OCI-LY7 (cell line): Measurements from ENCODE around the gene POGK. TPM values are rescaled to one million over a fixed set of nuclear protein-coding genes. Genes with fewer than 3 reads are reported as not detected.

Experiments
- BruUV-seq: library from RNA; stranded (reverse); fragments of 400-500 nt; replicated peaks from 2 replicates; lab custom pipeline; 2021; lab: Mats Ljungman, UMichigan
- CTCF ChIA-PET: fragments of 300-600 bp; sonication (Branson Sonifier 250); formaldehyde crosslinking; loops from one replicate; lab custom pipeline; 2022; ENCODE audit warnings: antibody characterized with exemption; ENCODE audit not compliant: unreplicated experiment; lab: Charles Lee
- POLR2A ChIA-PET: fragments of 300-600 bp; sonication (Branson Sonifier 250); formaldehyde crosslinking; loops from one replicate; lab custom pipeline; 2022; ENCODE audit warnings: antibody characterized with exemption; lab: Charles Lee
- DNase-seq: peaks from one replicate; pipeline ENCODE4 v3.0.0-alpha.2; 2015; ENCODE audit warnings: low spot score
- H2AFZ ChIP-seq: fragments of 200-600 bp; sonication (generic), shearing (Covaris generic); 2 replicates; pipeline ENCODE4 v1.6.1; 2014; ENCODE audit warnings: mild to moderate bottlenecking, antibody characterized with exemption, low read length, moderate library complexity
- H3K27ac ChIP-seq: fragments of 200-600 bp; sonication (generic); 2 replicates; pipeline ENCODE4 v1.5.1; 2014; ENCODE audit warnings: mixed run types, low read depth, mild to moderate bottlenecking, moderate library complexity, low read length, inconsistent platforms; ENCODE audit not compliant: poor library complexity, severe bottlenecking
- H3K36me3 ChIP-seq: fragments of 200-600 bp; sonication (generic); 2 replicates; pipeline ENCODE4 v1.6.1; 2014; ENCODE audit warnings: mild to moderate bottlenecking, antibody characterized with exemption, low read length, moderate library complexity, mixed read lengths; ENCODE audit not compliant: insufficient read depth
- H3K4me1 ChIP-seq: fragments of 200-600 bp; sonication (generic); 2 replicates; pipeline ENCODE4 v1.5.1; 2014; ENCODE audit warnings: mild to moderate bottlenecking, low read length; ENCODE audit not compliant: insufficient read depth, poor library complexity, severe bottlenecking
- H3K4me2 ChIP-seq: fragments of 200-600 bp; sonication (generic); 2 replicates; pipeline ENCODE4 v1.6.1; 2014; ENCODE audit warnings: mild to moderate bottlenecking, low read length
- H3K4me3 ChIP-seq: fragments of 200-600 bp; sonication (generic); 2 replicates; pipeline ENCODE4 v1.5.1; 2014; ENCODE audit warnings: mild to moderate bottlenecking, low read depth, low read length; ENCODE audit not compliant: poor library complexity, severe bottlenecking
- H3K79me2 ChIP-seq: fragments of 200-600 bp; sonication (generic); 2 replicates; pipeline ENCODE4 v1.6.1; 2016; ENCODE audit warnings: low read depth, mild to moderate bottlenecking, low read length, moderate library complexity, mixed read lengths; ENCODE audit not compliant: insufficient read depth
- H3K9me2 ChIP-seq: fragments of 200-600 bp; sonication (generic); 2 replicates; pipeline ENCODE4 v1.6.1; 2016; ENCODE audit warnings: mild to moderate bottlenecking, low read length, mixed read lengths; ENCODE audit not compliant: insufficient read depth
- H3K9me3 ChIP-seq: fragments of 200-600 bp; sonication (generic); 2 replicates; pipeline ENCODE4 v1.6.1; 2014; ENCODE audit warnings: mild to moderate bottlenecking, mixed run types, low read length, mixed read lengths
- H4K20me1 ChIP-seq: fragments of 200-600 bp; sonication (generic); 2 replicates; pipeline ENCODE4 v1.6.1; 2014; ENCODE audit warnings: mild to moderate bottlenecking, antibody characterized with exemption, low read length, moderate library complexity, mixed read lengths; ENCODE audit not compliant: insufficient read depth
- CTCF ChIP-seq: fragments of 200-600 bp; sonication (generic); conservative IDR thresholded peaks from 2 replicates; pipeline ENCODE4 v1.5.1; 2014; ENCODE audit warnings: mild to moderate bottlenecking, antibody characterized with exemption, low read length, moderate library complexity, mixed read lengths
- EZH2phosphoT487 ChIP-seq: fragments of 200-600 bp; sonication (generic); IDR thresholded peaks from 2 replicates; pipeline ENCODE4 v1.6.1; 2018; ENCODE audit warnings: low read depth, borderline replicate concordance, mild to moderate bottlenecking, mixed run types, antibody characterized with exemption, low read length, moderate library complexity, mixed read lengths
- intact Hi-C: fragments of 100-400 bp; cut with micrococcal nuclease; formaldehyde crosslinking; loops from one replicate; pipeline ENCODE4 v1.10.0; 2022; ENCODE audit not compliant: unreplicated experiment
- total RNA-seq, 2 experiments: library from RNA; depleted of rRNA in 1 of 2; stranded (reverse); fragments of >200 nt in 1 of 2; shearing (Covaris generic) in 1 of 2; gene quantifications; 2 replicates each; pipeline ENCODE4 v1.2.3, GENCODE V29; 2014 to 2022

POGK gene
- total RNA-seq, 2 experiments from 2014 or later = 27.2 to 41.9 TPM

DNA sequence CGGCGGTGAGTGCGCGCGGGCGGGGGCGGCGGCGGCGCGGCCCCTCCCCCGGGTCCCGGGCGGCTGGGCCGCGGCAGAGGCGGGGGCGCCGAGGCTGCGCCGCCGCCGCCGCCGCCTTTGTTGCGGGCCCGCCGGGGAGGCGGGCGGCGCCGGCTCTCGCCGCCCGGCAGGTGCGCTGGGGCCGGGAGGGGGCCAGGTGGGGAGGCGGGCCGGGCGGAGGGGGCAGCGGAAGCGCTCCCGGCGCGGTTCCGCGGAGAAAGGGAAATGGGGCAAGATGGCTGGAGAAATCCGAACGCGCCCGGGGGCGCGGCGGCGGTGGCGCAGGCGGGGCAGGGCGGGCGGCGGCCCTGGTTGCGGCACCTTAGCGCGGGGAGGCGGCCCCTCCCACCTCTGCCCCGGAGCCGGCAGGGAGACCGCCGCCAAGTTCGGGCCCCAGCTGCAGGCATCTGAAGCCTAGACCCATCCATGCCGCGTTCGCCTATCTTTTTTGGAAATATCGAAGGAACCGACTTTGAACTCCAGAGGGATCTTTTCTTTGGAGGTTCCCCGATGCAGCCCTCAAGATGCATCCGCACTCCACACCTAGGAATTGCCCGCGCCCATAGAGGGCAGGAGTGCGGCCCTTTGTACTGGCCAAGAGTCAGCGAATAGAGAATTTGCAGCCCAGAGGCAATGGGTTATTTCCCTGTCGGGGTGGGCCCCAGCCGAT, 479 bp downstream of the POGK start:
- Histone ChIP-seq H2AFZ (peak overlapping the region; percentile 78), H3K4me1 (peaks cover 25% of the 10 kb centered on the region), H3K27ac (peak overlapping the region; percentile 62), H3K4me2 (peak overlapping the region; percentile 94), H4K20me1 (no peaks in the 10 kb centered on the region; the same call in 1 of the 2 replicates), H3K9me2 (no peaks in the 10 kb centered on the region), H3K4me3 (peak overlapping the region; percentile 98), H3K9me3 (no peaks in the 10 kb centered on the region), H3K79me2 (peaks cover 19% of the 10 kb centered on the region; the same call in 1 of the 2 replicates), H3K36me3 (peaks cover 41% of the 10 kb centered on the region)
- ChIA-PET CTCF (no interaction called here), POLR2A (interaction anchor here (0.7 to 1.4 kb wide), 5 partner anchors 11 to 381 kb away, joined by 3 to 8 read pairs (median 4); partner anchors contain the start of genes POU2F1 and TADA1)
- peak; percentile 64 for DNase-seq
- TF ChIP-seq CTCF = peak; percentile 50; the same call in 1 of the 2 replicates
- no peak for TF ChIP-seq EZH2phosphoT487
- intact Hi-C loops = loop anchor here (1.0 kb wide), 1 partner anchor 37 kb away; the partner anchor contains the start of gene TADA1
- no TSS peak for BruUV-seq

DNA sequence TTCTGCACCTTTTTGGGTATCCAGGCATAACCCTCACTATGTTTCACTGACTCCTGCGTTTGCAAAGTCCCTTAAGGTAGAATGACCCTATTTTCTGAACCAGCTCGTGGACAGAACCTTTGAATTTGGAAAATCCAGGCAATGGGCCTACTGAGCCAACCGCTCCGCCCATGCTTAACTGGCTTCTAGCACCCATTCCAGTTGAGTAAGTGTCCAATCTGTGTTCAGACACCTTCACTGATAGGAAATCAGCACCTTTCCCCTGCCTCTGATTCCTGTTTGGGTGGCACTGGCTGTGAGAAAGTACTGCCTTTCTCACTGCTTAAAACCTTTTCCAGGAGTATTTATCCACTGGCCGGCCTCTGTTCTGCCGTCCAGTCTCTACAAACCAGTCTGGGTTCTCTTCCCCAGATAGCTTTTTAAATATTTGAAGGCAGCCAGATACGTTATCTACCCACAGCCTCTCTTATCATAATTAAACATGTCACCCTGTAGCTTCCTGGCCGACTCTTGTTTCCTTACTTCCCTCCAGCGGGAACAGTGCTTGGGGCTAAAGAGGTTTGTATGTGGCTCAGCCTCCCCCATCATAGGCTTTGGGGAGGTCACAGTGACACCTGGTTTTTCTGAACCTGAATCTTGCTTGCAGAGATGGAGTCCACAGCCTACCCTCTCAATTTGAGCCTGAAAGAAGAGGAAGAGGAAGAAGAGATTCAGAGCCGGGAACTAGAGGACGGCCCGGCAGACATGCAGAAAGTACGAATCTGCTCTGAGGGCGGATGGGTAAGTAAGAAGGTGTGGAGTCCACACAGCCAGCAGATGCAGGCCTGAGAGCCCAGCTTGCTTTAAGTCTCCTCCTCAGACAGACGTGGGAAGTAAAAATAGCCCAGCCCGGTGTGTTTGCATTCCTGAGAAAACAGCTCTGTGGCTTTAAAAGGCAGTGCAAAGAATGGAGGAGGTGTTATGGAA, 1.3 kb downstream of the POGK start:
- Histone ChIP-seq H3K27ac (peak overlapping the region; percentile 62), H3K4me3 (peak overlapping the region; percentile 98), H3K79me2 (peaks cover 19% of the 10 kb centered on the region; the same call in 1 of the 2 replicates), H3K9me2 (no peaks in the 10 kb centered on the region), H2AFZ (peak overlapping the region; percentile 78; the same call in 1 of the 2 replicates), H3K9me3 (no peaks in the 10 kb centered on the region), H3K36me3 (peaks cover 49% of the 10 kb centered on the region), H4K20me1 (no peaks in the 10 kb centered on the region; the same call in 1 of the 2 replicates), H3K4me2 (peak overlapping the region; percentile 94), H3K4me1 (peaks cover 25% of the 10 kb centered on the region)
- 0 out of 2 replicates have a peak, but pooled peaks have one; percentile 2 for TF ChIP-seq CTCF
- TF ChIP-seq EZH2phosphoT487 = no peak
- ChIA-PET CTCF (interaction anchor here (0.6 kb wide), 1 partner anchor 100 kb away, joined by 3 read pairs; no protein-coding TSS in a partner anchor), POLR2A (interaction anchor here (0.6 to 1.4 kb wide), 4 partner anchors 11 to 529 kb away, joined by 3 to 5 read pairs (median 4); no protein-coding TSS in a partner anchor)
- BruUV-seq = TSS peak; percentile 67
- intact Hi-C loops = no loop called here
- DNase-seq = peak; percentile 27
